Heart right ventricle (tissue), 16 donors: ENCODE measurements around the gene GDE1. TPM values are rescaled to one million over a fixed set of nuclear protein-coding genes. Genes with fewer than 3 reads are reported as not detected.

Source experiments
- ATAC-seq, 8 donors: fragments of 200-7000 bp; cut with Tn5 transposase; one replicate each; pipeline ENCODE4 v1.9.1; 2020; ENCODE audit warnings: mild to moderate bottlenecking in 8 of 8, moderate library complexity in 8 of 8, moderate number of reproducible peaks in 1 of 8
- DNase-seq, 2 donors: peaks; one replicate each; pipeline ENCODE4 v3.0.0-alpha.2; 2020
- H3K27ac ChIP-seq, 10 donors: fragments of 200-600 bp; sonication (generic) in 2 of 10; one replicate each; pipeline versions ENCODE4 v1.5.0 to v1.8.0; 2020 to 2022; ENCODE audit warnings: mild to moderate bottlenecking in 3 of 10
- H3K27me3 ChIP-seq, 7 donors: fragments of 200-600 bp; one replicate each; pipeline ENCODE4 v1.8.0; 2021 to 2022; ENCODE audit warnings: mild to moderate bottlenecking in 2 of 7
- H3K36me3 ChIP-seq, 9 donors: fragments of 200-600 bp; sonication (generic) in 1 of 9; one replicate each; pipeline versions ENCODE4 v1.5.0 to v1.8.0; 2020 to 2022; ENCODE audit warnings: mild to moderate bottlenecking in 2 of 9
- H3K4me1 ChIP-seq, 9 donors: fragments of 200-600 bp; sonication (generic) in 1 of 9; one replicate each; pipeline versions ENCODE4 v1.5.0 to v1.8.0; 2020 to 2022; ENCODE audit warnings: mild to moderate bottlenecking in 4 of 9
- H3K4me3 ChIP-seq, 10 donors: fragments of 200-600 bp; sonication (generic) in 2 of 10; one replicate each; pipeline versions ENCODE4 v1.5.0 to v1.8.0; 2020 to 2022; ENCODE audit warnings: mild to moderate bottlenecking in 7 of 10, moderate library complexity in 2 of 10
- H3K9me3 ChIP-seq, 11 donors: fragments of 200-600 bp in 10 of 11; sonication (generic) in 2 of 11; one replicate each; pipeline versions ENCODE4 v1.5.0 to v1.8.0; 2013 to 2022; ENCODE audit warnings: mild to moderate bottlenecking in 2 of 11, control low read depth in 1 of 11, moderate library complexity in 1 of 11
- WGBS, 2 donors: extraction: QIAGEN DNeasy Blood & Tissue Kit; methylation state at CpG; one replicate each; pipeline ENCODE4 v1.1.7; 2013; ENCODE audit warnings: inconsistent platforms in 1 of 2; 5-methylcytosine and 5-hydroxymethylcytosine counted together
- intact Hi-C, 10 donors: fragments of 100-400 bp; cut with DNase I; formaldehyde crosslinking; loops; one replicate each; pipeline versions ENCODE4 v1.11.1 to v1.14.2; 2022
- polyA plus RNA-seq, 2 donors: library from polyadenylated mRNA; stranded (reverse); fragments of 200-250 nt; gene quantifications; one replicate each; pipeline ENCODE4 v1.2.3, GENCODE V29; 2013
- total RNA-seq, 10 donors: library from RNA; stranded (reverse); fragmentation: NEBNext Ultra II Directional in 3 of 10; extraction: Animal tissue kit (Norgen Biotek cat#: 25700) in 3 of 10; gene quantifications; one replicate each; pipeline versions ENCODE4 v1.2.1 to v1.2.4, GENCODE V29; 2021 to 2023
- TF ChIP-seq, protein P1 (sequence below), 9 donors: fragments of 200-600 bp; sonication (generic) in 2 of 9; IDR thresholded peaks; one replicate each; pipeline versions ENCODE4 v1.5.0 to v1.8.0; 2021 to 2022; ENCODE audit warnings: antibody characterized with exemption in 9 of 9, mild to moderate bottlenecking in 5 of 9, moderate library complexity in 1 of 9
- donor health status: Arrhythmogenic right ventricular cardiomyopathy.
- donor health status: ischemic (EF 13 %, LVEDD 7.1; RV severe dilation, severe dysfunction).
- donor health status: healthy with polysubstance abuse.
- donor health status: DM: no; HTN: yes; CAD: no.
- donor health status: DM: no; HTN: no; CAD: no.
- donor health status: ischemic (EF 25% LVEDD 6.9; RV normal size, moderate dysfunction).
- donor health status: ischemic (EF 25% LVEDD 5.7; RV mildly dilated, moderate dysfunction).
- donor health status: healthy.
- donor health status: DM: yes; HTN: yes; CAD: no.
- donor health status: Ischemic cardiomyopathy.
- donor health status: ischemic (EF 35%, LVEDD 5.7; RV mildly dilated, moderate dysfunction).
- donor health status: nonischemic (EF 11% LVEDD 7.7; RV severe dilation, severe dysfunction).
- donor health status: DM: yes; HTN: yes; CAD: no.
- donor health status: PGD.
- donor health status: ischemic (EF 29% LVEDD 5.4; RV normal size, mild dysfunction).
- donor health status: nonischemic (EF 23%, LVEDD 6.1; RV moderate dilation, normal function).

GDE1 gene
- total and polyA plus RNA-seq, 12 donors: 31.9 to 128 (median 108) TPM

- no peaks in the 10 kb centered on the region for H3K36me3 ChIP-seq
- peaks cover 0 to 4% (median 0%) of the 10 kb centered on the region in 7 donors for H3K27me3 ChIP-seq
- 86 to 87% methylated on average over 10 of the region's 10 CpGs for WGBS, 2 donors
- no peaks in the 10 kb centered on the region for H3K4me1 ChIP-seq
- DNase-seq (no peak), ATAC-seq (no peak)
- intact Hi-C loops: no loop called here
- no peak overlapping the region for H3K4me3 ChIP-seq
- H3K27ac ChIP-seq: no peak overlapping the region
- TF ChIP-seq, protein P1, sequence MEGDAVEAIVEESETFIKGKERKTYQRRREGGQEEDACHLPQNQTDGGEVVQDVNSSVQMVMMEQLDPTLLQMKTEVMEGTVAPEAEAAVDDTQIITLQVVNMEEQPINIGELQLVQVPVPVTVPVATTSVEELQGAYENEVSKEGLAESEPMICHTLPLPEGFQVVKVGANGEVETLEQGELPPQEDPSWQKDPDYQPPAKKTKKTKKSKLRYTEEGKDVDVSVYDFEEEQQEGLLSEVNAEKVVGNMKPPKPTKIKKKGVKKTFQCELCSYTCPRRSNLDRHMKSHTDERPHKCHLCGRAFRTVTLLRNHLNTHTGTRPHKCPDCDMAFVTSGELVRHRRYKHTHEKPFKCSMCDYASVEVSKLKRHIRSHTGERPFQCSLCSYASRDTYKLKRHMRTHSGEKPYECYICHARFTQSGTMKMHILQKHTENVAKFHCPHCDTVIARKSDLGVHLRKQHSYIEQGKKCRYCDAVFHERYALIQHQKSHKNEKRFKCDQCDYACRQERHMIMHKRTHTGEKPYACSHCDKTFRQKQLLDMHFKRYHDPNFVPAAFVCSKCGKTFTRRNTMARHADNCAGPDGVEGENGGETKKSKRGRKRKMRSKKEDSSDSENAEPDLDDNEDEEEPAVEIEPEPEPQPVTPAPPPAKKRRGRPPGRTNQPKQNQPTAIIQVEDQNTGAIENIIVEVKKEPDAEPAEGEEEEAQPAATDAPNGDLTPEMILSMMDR (IDR thresholded peaks at IDR 0.05): no peak
- no peaks in the 10 kb centered on the region for H3K9me3 ChIP-seq
Measured at GRCh38 chr16:19486750-19487325, 35.1 kb downstream of the GDE1 start.

- 70 to 88% methylated on average over 4 of the region's 4 CpGs for WGBS, 2 donors
- no peaks in the 10 kb centered on the region for H3K9me3 ChIP-seq
- DNase-seq (no peak), ATAC-seq (no peak)
- TF ChIP-seq, protein P1 (IDR thresholded peaks at IDR 0.05): no peak
- no peaks in the 10 kb centered on the region for H3K4me1 ChIP-seq
- H3K4me3 ChIP-seq: no peak overlapping the region
- intact Hi-C loops: no loop called here
- H3K27me3 ChIP-seq: peaks cover 0 to 4% (median 0%) of the 10 kb centered on the region in 7 donors
- H3K27ac ChIP-seq: no peak overlapping the region
- H3K36me3 ChIP-seq: no peaks in the 10 kb centered on the region
Measured at GRCh38 chr16:19486051-19486450, 35.8 kb downstream of the GDE1 start.

DNA sequence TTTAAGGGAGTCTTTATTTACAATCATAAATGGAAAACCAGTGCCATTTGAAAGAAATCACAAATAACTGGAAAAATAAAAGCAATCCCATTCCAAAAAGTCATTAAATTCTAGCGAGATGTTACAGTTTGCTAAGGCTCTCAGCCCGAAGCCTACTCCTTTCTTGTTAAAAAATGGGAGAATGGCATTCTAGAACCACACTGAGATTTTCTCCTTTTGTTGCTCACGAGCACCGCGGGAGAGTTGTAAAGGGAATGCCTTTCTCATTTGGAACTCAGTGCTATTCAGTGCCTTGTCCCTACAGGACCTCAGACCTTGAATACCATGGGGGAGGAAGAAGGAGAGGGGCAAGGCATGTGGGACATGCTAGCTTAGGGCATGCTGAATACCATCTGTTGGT is 36.3 kb downstream of the GDE1 start:
- WGBS, 2 donors: 90 to 92% methylated on average over 5 of the region's 5 CpGs
- H3K4me1 ChIP-seq: no peaks in the 10 kb centered on the region
- DNase-seq (no peak), ATAC-seq (no peak)
- peaks cover 0 to 4% (median 0%) of the 10 kb centered on the region in 7 donors for H3K27me3 ChIP-seq
- no peak overlapping the region for H3K27ac ChIP-seq
- no peaks in the 10 kb centered on the region for H3K9me3 ChIP-seq
- intact Hi-C loops: no loop called here
- no peaks in the 10 kb centered on the region for H3K36me3 ChIP-seq
- no peak overlapping the region for H3K4me3 ChIP-seq
- TF ChIP-seq, protein P1 (IDR thresholded peaks at IDR 0.05): no peak

DNA sequence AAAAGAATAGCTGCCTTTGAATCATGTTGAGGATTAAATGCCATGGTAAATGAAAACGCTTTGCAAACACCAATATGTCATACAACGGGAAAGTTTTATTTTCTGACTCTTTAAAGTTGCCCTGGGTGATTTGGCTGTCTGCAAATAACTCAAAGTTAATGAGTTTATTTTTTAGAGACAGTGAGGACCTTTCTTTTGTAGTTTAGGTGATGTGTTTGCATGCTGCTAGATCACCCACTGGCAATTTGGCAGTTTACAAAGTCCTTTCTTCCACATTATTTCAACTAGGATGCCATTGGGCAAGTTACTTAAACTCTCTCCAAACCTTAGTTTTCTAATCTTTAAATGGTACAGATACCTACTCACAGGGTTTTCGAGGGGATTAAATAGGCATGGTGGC is 37.8 kb downstream of the GDE1 start:
- Histone ChIP-seq H3K9me3 (no peaks in the 10 kb centered on the region), H3K36me3 (no peaks in the 10 kb centered on the region), H3K4me1 (no peaks in the 10 kb centered on the region), H3K27me3 (peaks cover 0 to 4% (median 0%) of the 10 kb centered on the region in 7 donors), H3K27ac (no peak overlapping the region), H3K4me3 (no peak overlapping the region)
- DNase-seq (no peak), ATAC-seq (no peak)
- 88 to 94% methylated on average over 3 of the region's 3 CpGs for WGBS, 2 donors
- TF ChIP-seq, protein P1 (IDR thresholded peaks at IDR 0.05): no peak
- intact Hi-C loops: no loop called here
